GM12801 (cell line): ENCODE data around the gene PDGFC.

Experiments used
- TF ChIP-seq, protein P1 (sequence below): IDR thresholded peaks from one replicate; pipeline ENCODE4 v1.5.1; 2011; ENCODE audit warnings: control low read depth; ENCODE audit not compliant: insufficient read length; ENCODE audit errors: extremely low read depth

PDGFC gene

DNA sequence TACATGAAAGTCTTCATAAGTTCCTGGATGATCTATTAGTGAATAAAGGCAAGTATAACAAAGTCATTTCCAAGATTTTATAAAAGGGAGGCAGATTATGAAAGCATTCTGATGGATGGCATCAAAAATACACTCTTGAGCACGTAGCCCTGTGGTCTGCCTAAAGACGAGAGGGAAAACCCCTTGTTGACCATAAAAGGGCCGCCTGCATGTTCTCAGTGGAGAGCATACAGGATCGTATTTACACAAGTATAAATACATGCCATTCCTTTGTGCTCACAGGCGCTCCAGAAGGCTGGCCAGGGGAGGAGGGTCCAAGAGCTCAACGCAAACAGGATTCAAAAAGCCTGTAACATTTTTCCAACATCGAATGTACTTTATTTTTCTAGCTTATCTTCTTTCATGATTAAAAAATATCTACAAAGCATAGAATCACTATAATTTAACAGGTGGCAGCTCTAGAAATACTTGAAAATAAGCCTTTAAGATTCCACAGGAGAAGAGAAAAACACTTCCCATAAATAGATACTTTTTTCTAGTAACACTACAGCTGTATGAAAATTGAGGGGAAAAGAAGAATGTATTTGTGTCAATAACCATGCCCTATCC is 29.6 kb downstream of the PDGFC start:
- TF ChIP-seq, protein P1, sequence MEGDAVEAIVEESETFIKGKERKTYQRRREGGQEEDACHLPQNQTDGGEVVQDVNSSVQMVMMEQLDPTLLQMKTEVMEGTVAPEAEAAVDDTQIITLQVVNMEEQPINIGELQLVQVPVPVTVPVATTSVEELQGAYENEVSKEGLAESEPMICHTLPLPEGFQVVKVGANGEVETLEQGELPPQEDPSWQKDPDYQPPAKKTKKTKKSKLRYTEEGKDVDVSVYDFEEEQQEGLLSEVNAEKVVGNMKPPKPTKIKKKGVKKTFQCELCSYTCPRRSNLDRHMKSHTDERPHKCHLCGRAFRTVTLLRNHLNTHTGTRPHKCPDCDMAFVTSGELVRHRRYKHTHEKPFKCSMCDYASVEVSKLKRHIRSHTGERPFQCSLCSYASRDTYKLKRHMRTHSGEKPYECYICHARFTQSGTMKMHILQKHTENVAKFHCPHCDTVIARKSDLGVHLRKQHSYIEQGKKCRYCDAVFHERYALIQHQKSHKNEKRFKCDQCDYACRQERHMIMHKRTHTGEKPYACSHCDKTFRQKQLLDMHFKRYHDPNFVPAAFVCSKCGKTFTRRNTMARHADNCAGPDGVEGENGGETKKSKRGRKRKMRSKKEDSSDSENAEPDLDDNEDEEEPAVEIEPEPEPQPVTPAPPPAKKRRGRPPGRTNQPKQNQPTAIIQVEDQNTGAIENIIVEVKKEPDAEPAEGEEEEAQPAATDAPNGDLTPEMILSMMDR: no peak

DNA sequence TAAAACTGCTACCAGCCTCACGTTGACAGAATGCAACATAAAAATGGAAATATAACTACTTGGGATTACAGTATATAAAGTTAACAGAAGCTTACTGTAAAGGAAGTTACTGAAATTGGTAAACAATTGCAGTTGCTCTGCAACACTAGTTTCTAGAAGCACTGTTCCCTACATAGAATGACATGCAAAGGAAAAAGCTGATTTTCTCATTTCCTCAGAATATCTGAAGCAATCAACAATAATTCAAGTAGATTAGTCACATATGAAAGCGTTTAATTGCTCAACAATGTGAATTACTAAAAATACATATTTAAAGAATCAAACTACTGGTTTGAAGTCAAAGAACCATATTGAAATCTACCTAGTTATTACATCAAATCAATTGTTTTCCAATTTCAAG is 31.8 kb downstream of the PDGFC start:
- TF ChIP-seq, protein P1: no peak

DNA sequence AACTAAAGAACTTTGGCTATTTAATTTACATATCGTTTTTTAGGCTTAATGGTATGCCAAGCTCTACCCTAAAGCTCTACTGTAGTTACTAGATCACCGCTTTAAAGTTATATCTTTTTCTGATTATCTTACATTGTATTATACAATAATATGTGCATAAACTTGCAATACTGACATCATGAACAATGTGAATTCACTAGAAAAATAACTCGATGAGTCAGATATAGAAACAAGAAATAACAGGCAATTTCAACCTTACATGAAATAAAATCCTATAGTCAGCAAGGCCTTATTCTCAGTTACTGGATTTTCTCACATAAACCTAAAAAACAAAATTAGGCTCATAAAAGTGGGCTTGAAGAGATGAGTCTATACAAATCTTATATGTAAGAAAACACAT is 32.5 kb downstream of the PDGFC start:
- TF ChIP-seq, protein P1: no peak

DNA sequence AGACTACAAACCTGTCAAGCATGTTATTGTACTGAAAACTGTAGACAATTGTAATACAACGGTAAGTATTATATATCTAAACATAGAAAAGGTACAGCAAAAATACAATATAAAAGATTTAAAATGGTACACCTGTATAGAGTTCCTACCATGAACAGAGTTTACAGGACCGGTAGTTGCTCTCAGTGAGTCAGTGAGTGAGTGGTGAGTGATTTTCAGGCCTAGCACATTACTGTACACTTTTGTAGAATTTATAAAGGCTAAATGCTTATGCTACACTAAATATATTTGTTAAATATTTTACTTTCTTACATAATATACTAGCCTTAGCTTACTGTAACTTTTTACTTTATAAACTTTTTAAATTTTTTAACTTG is 37.4 kb downstream of the PDGFC start:
- TF ChIP-seq, protein P1: no peak

DNA sequence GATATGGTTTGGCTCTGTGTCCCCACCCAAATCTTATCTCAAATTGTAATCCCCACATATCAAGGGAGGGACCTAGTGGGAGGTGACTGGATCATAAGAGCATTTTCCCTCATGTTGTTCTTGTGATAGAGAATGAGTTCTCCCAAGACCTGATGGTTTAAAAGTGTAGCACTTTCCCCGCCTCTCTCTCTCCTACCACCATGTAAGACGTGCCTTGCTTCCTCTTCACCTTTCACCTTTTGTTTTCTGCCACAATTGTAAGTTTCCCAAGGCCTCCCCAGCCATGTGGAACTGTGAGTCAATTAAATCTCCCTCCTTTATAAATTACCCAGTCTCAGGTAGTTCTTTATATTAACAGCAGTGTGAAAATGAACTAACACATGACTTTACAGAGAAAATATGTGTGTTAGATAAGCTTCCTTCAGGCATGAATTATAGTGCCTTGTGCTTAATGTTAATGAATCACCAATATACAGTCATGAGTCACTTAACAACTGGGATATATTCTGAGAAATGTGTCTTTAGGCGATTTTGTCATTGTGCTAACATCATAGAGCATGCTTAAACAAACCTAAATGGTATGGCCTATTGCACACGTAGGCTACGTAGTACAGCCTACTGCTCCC is 37.9 kb downstream of the PDGFC start:
- TF ChIP-seq, protein P1: no peak

DNA sequence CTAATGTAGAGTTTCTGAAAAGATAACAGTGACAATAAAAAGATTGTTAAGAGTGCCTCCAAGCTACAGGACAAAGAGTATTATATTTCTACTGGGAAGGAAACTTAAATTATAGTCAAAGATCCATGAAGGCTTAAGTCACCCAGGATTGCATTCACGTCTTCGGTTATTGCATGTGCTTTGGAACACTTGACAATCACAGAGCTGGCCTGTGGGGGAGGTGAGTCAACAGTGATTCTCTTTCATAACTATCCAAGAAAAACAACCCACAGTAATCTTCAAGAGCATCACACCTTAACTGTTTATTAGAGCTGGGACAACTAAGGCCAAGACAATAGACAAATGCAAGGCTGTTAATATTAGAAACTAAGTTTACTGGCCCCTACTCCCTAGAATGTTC is 40.3 kb downstream of the PDGFC start:
- TF ChIP-seq, protein P1: no peak

DNA sequence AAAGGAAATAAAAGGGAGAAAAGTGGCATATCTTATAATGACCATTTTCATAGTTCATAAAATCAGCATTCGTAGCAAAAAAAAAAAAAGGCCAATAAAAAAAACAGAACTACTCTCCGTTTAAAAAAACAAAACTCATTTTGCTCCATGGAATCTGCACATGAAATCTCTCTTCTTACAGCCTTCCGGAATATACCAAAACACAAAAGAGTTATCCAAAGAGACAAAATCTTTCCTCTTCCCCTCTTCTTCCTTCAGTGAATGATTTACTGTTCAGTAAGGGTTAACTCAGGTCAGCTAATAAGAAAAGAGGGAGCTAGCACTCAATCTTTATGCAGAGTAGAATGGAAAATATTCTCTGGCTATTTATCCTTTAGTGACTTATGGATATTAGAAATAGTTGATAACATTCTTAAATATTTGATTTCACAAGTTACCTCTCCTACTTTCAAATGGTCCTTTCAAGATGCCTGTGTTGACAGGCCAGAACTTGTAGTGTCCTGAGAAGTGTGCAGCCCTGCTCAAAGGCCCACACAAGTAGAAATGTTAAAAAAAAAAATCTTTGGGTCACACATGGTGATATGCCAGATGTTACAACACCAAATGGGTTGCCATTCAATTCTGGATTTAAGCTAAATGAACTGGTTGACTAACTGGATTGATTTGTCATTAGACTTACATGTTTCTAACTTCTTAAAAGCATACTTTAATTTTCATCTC is 42.1 kb downstream of the PDGFC start:
- TF ChIP-seq, protein P1: no peak
